Jurkat, Clone E6-1 (cell line): Measurements from ENCODE around the gene C11orf16.
"Not testable (repeated sequence)": the region's sequence is repeated elsewhere in the genome, so short reads cannot be mapped to it uniquely, and the experiment has no call there.

Experiments used
- DNase-seq: peaks from one replicate; pipeline ENCODE4 v3.0.0-alpha.2; 2011; ENCODE audit warnings: low read depth, low spot score
- H3K4me3 ChIP-seq: 2 replicates; pipeline ENCODE4 v1.5.1; 2011; ENCODE audit warnings: mild to moderate bottlenecking, low read length, control low read depth, moderate library complexity

The C11orf16 gene

GRCh38 chr11:8908099-8908498 is 24.6 kb downstream of the C11orf16 start:
- no peak overlapping the region for H3K4me3 ChIP-seq
- DNase-seq = no peak

- no peak for DNase-seq
- no peak overlapping the region for H3K4me3 ChIP-seq
These were observed 25.6 kb downstream of the C11orf16 start for GRCh38 chr11:8907116-8907515.

DNA sequence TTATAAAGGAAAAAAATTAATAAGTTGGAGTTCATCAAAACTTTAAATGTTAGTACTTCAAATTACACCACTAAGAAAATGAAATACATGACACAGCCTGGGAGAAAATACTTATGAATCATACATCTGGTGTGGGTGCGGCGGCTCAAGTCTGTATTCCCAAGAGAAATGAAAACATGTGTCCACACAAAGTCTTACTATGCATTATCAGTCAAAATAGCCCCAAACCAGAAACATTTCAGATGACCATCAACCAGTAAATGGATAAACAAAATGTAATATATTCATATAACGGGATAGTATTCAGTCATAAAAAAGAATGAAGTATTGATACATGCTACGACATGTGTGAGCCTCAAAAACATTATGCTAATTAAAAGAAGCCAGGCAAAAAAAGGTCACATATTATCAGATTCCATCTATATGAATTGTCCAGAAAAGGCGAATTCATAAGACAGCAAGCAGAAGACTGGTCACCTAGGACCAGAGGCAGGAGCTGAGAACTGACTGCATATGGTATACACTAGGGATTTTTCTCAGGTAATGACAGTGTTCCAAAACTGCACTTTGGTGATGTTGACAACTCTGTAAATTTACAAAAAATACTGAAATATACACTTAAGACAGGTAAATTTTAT is 27.1 kb downstream of the C11orf16 start:
- no peak overlapping the region for H3K4me3 ChIP-seq
- no peak for DNase-seq

GRCh38 chr11:8899119-8899753 is 33.5 kb downstream of the C11orf16 start:
- H3K4me3 ChIP-seq = no peak overlapping the region

DNA sequence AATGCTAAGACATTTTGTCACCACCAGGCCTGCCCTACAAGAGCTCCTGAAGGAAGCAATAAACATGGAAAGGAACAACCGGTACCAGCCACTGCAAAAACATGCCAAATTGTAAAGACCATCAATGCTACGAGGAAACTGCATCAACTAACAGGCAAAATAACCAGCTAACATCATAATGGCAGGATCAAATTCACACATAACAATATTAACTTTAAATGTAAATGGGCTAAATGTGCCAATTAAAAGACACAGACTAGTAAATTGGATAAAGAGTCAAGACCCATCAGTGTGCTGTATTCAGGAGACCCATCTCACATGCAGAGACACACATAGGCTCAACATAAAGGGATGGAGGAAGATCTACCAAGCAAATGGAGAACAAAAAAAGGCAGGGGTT is 41.6 kb downstream of the C11orf16 start:
- not testable (repeated sequence) for DNase-seq, H3K4me3 ChIP-seq

More at GRCh38 chr11:8899119-8899753, 33.5 kb downstream of the C11orf16 start:
- DNase-seq = no peak

DNA sequence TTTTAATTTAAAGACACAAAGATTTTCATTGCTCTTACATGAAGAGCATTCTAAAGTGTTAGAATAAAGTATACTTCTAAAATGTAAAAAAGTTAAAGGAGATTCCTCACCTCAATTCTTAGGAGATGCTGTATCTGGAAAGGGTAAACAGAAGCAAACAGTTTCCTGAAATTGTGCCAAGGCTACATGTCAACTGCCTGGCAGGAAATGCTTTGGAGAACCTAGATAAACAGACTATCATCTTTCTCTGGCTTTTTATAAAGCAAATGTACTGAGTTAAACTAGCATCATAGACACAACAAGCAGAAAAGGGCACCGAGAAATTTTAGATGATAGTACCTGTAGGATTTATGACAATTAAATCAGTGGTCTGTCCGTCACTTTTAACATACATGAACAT is 46.4 kb downstream of the C11orf16 start:
- no peak for DNase-seq
- H3K4me3 ChIP-seq = no peak overlapping the region

DNA sequence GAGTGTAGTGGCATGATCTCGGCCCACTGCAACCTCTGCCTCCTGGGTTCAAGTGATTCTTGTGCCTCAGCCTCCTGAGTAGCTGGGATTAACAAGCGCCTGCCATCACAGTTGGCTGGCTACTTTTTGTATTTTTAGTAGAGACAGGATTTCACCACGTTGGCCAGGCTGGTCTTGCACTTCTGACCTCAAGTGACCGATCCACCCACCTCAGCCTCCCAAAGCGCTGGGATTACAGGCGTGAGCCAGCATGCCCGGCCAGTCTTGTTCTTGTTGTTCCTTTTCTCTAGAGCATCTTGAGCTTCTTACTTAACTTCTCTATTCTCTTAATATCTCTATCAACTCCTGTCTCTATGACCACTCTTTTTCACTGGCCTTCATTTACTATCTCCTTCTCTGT is 51.2 kb downstream of the C11orf16 start:
- H3K4me3 ChIP-seq, DNase-seq: not testable (repeated sequence)

- no peak for DNase-seq
- no peak overlapping the region for H3K4me3 ChIP-seq
These were observed 54.0 kb downstream of the C11orf16 start for GRCh38 chr11:8878771-8879170.

DNA sequence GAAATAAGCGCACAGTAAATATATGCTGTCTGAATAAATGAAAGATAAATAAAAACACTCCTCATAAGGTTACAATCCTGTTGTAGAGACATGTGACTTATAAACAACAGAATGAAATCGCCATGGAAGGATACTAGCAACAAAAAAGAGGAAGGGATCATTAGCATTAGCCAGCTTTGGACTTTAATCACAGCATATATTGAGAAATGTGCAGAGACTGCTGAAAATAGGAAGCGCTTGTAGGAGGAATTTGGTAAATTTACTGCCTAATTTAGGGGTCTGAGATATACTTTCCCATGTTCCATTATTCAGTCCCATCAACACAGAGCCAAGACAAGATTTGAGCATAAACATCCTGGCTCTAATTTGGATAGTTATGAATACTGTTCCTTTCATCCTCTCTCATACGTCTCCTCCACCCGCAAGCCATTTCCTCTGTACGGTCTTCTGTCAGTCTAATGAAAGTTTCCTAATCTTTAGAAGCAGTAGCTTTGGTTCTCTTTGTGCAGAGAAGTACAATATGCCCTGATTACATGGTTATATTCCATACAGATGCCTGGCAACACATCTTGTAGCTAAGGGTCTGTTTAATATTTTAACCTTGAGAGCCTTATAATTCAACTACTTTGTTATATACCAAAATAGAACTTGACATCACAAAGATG is 58.9 kb downstream of the C11orf16 start:
- peak; percentile 56 for DNase-seq
- H3K4me3 ChIP-seq = no peak overlapping the region

GRCh38 chr11:8871962-8872361 is 60.8 kb downstream of the C11orf16 start:
- no peak overlapping the region for H3K4me3 ChIP-seq
- no peak for DNase-seq

- H3K4me3 ChIP-seq = peak overlapping the region; percentile 58
- DNase-seq = no peak
These were observed 61.5 kb downstream of the C11orf16 start for GRCh38 chr11:8871171-8871775.

- H3K4me3 ChIP-seq = peak overlapping the region; percentile 58
- peak; percentile 77 for DNase-seq
These were observed 62.2 kb downstream of the C11orf16 start for GRCh38 chr11:8870411-8871170.
